Keratinocyte (primary cell): Measurements from ENCODE around the gene GPBP1. TPM values are rescaled to one million over a fixed set of nuclear protein-coding genes. Genes with fewer than 3 reads are reported as not detected.

Experiments used
- DNase-seq: peaks from one replicate; pipeline ENCODE4 v3.0.0-alpha.2; 2011; ENCODE audit warnings: low read depth, missing footprints, low spot score
- FAIRE-seq: peaks from 2 replicates; lab custom pipeline; 2011; peaks lifted over from hg19 to GRCh38; lab: Jason Lieb, UNC
- H2AFZ ChIP-seq: 2 replicates; pipeline ENCODE4 v1.6.0; 2012; ENCODE audit warnings: low read length, control low read depth, inconsistent platforms; ENCODE audit not compliant: control insufficient read depth
- H3K27ac ChIP-seq: 2 replicates; pipeline ENCODE4 v1.5.1; 2011; ENCODE audit warnings: low read length; ENCODE audit not compliant: control insufficient read depth, insufficient read depth
- H3K27me3 ChIP-seq: 3 replicates; pipeline ENCODE4 v1.6.0; 2011; ENCODE audit warnings: low read length; ENCODE audit not compliant: control insufficient read depth, insufficient read depth; ENCODE audit errors: extremely low read depth
- H3K36me3 ChIP-seq, 2 experiments: 2 replicates in 1 of 2; 3 replicates in 1 of 2; pipeline ENCODE4 v1.5.1; 2011; ENCODE audit warnings: low read length in 2 of 2, mild to moderate bottlenecking in 1 of 2; ENCODE audit not compliant: control insufficient read depth in 2 of 2, insufficient read depth in 2 of 2; ENCODE audit errors: extremely low read depth in 1 of 2
- H3K4me1 ChIP-seq: 3 replicates; pipeline ENCODE4 v1.5.1; 2011; ENCODE audit warnings: low read length; ENCODE audit not compliant: control insufficient read depth, insufficient read depth; ENCODE audit errors: extremely low read depth
- H3K4me2 ChIP-seq: 3 replicates; pipeline ENCODE4 v1.6.0; 2011; ENCODE audit warnings: low read depth, low read length; ENCODE audit not compliant: control insufficient read depth, insufficient read depth; ENCODE audit errors: extremely low read depth
- H3K4me3 ChIP-seq, 3 experiments: fragments of 200-600 bp in 1 of 3; sonication (generic) in 1 of 3; 2 replicates in 2 of 3; 3 replicates in 1 of 3; pipeline ENCODE4 v1.5.1; 2011 to 2016; ENCODE audit warnings: low read length in 3 of 3, mild to moderate bottlenecking in 3 of 3, control low read depth in 2 of 3, inconsistent platforms in 1 of 3, low read depth in 1 of 3, mixed read lengths in 1 of 3, mixed run types in 1 of 3, moderate library complexity in 1 of 3; ENCODE audit not compliant: control insufficient read depth in 2 of 3, insufficient read depth in 2 of 3; ENCODE audit errors: extremely low read depth in 1 of 3
- H3K79me2 ChIP-seq: 2 replicates; pipeline ENCODE4 v1.6.0; 2012; ENCODE audit warnings: low read length; ENCODE audit not compliant: control insufficient read depth, insufficient read depth
- H3K9ac ChIP-seq: 3 replicates; pipeline ENCODE4 v1.6.0; 2011; ENCODE audit warnings: low read length; ENCODE audit not compliant: control insufficient read depth, insufficient read depth; ENCODE audit errors: extremely low read depth
- H3K9me1 ChIP-seq: 3 replicates; pipeline ENCODE4 v1.6.0; 2011; ENCODE audit warnings: low read length; ENCODE audit not compliant: control insufficient read depth, insufficient read depth; ENCODE audit errors: extremely low read depth
- H3K9me3 ChIP-seq: 2 replicates; pipeline ENCODE4 v1.5.1; 2012; ENCODE audit warnings: low read depth, low read length; ENCODE audit not compliant: control insufficient read depth
- H4K20me1 ChIP-seq: 3 replicates; pipeline ENCODE4 v1.6.0; 2011; ENCODE audit warnings: low read length; ENCODE audit not compliant: control insufficient read depth, insufficient read depth; ENCODE audit errors: extremely low read depth
- CTCF ChIP-seq, 3 experiments: IDR thresholded peaks in 1 of 3; conservative IDR thresholded peaks in 1 of 3; optimal IDR thresholded peaks in 1 of 3; 2 replicates in 2 of 3; 3 replicates in 1 of 3; pipeline versions ENCODE3 to v1.5.1; 2011; ENCODE audit warnings: low read length in 3 of 3, mild to moderate bottlenecking in 3 of 3, moderate library complexity in 2 of 3, control low read depth in 1 of 3, inconsistent platforms in 1 of 3; ENCODE audit not compliant: insufficient read depth in 2 of 3; ENCODE audit errors: extremely low read depth in 1 of 3
- EZH2 ChIP-seq: IDR thresholded peaks from one replicate; pipeline ENCODE4 v1.6.1; 2012; ENCODE audit warnings: inconsistent platforms, mild to moderate bottlenecking, low read length, moderate library complexity
- dilution Hi-C: fragments of 300-500 bp; cut with MboI; formaldehyde crosslinking; loops from one replicate; pipeline ENCODE4 v1.7.0; 2020; ENCODE audit warnings: low sequenced_read_pairs; ENCODE audit not compliant: extremely low pct_ligation_motif_present
- polyA plus RNA-seq, 5 experiments: library from polyadenylated mRNA; depleted of rRNA in 3 of 5; stranded (reverse) in 3 of 5; stranded (forward) in 1 of 5; unstranded in 1 of 5; fragments of >200 nt; gene quantifications; 1 replicate in 1 of 5; 2 replicates in 3 of 5; 3 replicates in 1 of 5; pipeline versions ENCODE4 v1.2.1 to v1.2.3, GENCODE V29; 2011 to 2012; ENCODE audit warnings: missing spikeins in 2 of 5, low read depth in 1 of 5, low replicate concordance in 1 of 5

The GPBP1 gene
- polyA plus RNA-seq, 1 donor (not counting 4 experiments of a cell fraction or from before 2014, with no cell fraction given) = 44.1 TPM

- Histone ChIP-seq H3K4me2 (peak overlapping the region; percentile 86), H3K4me3 (peak overlapping the region; percentile 69 to 83 (median 79)), H3K79me2 (peaks cover 68% of the 10 kb centered on the region), H3K27ac (peak overlapping the region; percentile 92), H3K9me3 (no peaks in the 10 kb centered on the region), H3K4me1 (peaks cover 22% of the 10 kb centered on the region), H2AFZ (no peak overlapping the region), H3K9me1 (no peaks in the 10 kb centered on the region), H4K20me1 (peaks cover 18% of the 10 kb centered on the region), H3K36me3 (peaks cover 0 to 4% of the 10 kb centered on the region in 2 experiments), H3K27me3 (no peaks in the 10 kb centered on the region), H3K9ac (peak overlapping the region; percentile 100)
- dilution Hi-C loops = no loop called here
- DNase-seq = no peak
- FAIRE-seq = no peak
- TF ChIP-seq EZH2 (no peak), CTCF (optimal IDR thresholded peaks at IDR 0.05 in 1 of 3, IDR thresholded peaks at IDR 0.05 in 1 of 3, conservative IDR thresholded peaks at IDR 0.05 in 1 of 3; ENCODE audit: extremely low read depth in 1 of 3, insufficient read depth in 2 of 3, low read length in 3 of 3) (no peak)
Observed at GRCh38 chr5:57175551-57176309, 1.9 kb downstream of the GPBP1 start.

GRCh38 chr5:57176350-57176857, 2.5 kb downstream of the GPBP1 start:
- Histone ChIP-seq H2AFZ (no peak overlapping the region), H3K9ac (peak overlapping the region; percentile 100), H4K20me1 (peaks cover 18% of the 10 kb centered on the region), H3K27me3 (no peaks in the 10 kb centered on the region), H3K4me1 (peaks cover 22% of the 10 kb centered on the region), H3K9me3 (no peaks in the 10 kb centered on the region), H3K4me3 (peak overlapping the region; percentile 69 to 83 (median 79)), H3K27ac (peak overlapping the region; percentile 92), H3K36me3 (peaks cover 0 to 4% of the 10 kb centered on the region in 2 experiments), H3K9me1 (no peaks in the 10 kb centered on the region), H3K4me2 (peak overlapping the region; percentile 86), H3K79me2 (peaks cover 75% of the 10 kb centered on the region)
- no peak for TF ChIP-seq EZH2
- TF ChIP-seq CTCF (optimal IDR thresholded peaks at IDR 0.05 in 1 of 3, IDR thresholded peaks at IDR 0.05 in 1 of 3, conservative IDR thresholded peaks at IDR 0.05 in 1 of 3; ENCODE audit: extremely low read depth in 1 of 3, insufficient read depth in 2 of 3, low read length in 3 of 3) = no peak
- DNase-seq (no peak), FAIRE-seq (no peak)
- dilution Hi-C loops = no loop called here
